ENCODE measurements around the gene TSSK3. TPM values are rescaled to one million over a fixed set of nuclear protein-coding genes. Genes with fewer than 3 reads are reported as not detected.
"Not testable (repeated sequence)": the region's sequence is repeated elsewhere in the genome, so short reads cannot be mapped to it uniquely, and the experiment has no call there.

TSSK3 gene
- total RNA-seq, 1 donor from 2014 or later = not detected

- no peak for DNase-seq (ENCODE audit: extremely low spot score in 2 of 2)
- no peaks in the 10 kb centered on the region for H3K9me3 ChIP-seq
- H3K4me3 ChIP-seq = peak overlapping the region; percentile 80 to 91
- no peaks in the 10 kb centered on the region for H3K27me3 ChIP-seq
- peaks cover 29% of the 10 kb centered on the region for H3K4me1 ChIP-seq
- TF ChIP-seq POLR2AphosphoS5 (IDR thresholded peaks at IDR 0.05; ENCODE audit: insufficient read depth in 1 of 2, low read depth in 1 of 2) (no peak), POLR2A (IDR thresholded peaks at IDR 0.05) (no peak)
- TF ChIP-seq, protein P1, sequence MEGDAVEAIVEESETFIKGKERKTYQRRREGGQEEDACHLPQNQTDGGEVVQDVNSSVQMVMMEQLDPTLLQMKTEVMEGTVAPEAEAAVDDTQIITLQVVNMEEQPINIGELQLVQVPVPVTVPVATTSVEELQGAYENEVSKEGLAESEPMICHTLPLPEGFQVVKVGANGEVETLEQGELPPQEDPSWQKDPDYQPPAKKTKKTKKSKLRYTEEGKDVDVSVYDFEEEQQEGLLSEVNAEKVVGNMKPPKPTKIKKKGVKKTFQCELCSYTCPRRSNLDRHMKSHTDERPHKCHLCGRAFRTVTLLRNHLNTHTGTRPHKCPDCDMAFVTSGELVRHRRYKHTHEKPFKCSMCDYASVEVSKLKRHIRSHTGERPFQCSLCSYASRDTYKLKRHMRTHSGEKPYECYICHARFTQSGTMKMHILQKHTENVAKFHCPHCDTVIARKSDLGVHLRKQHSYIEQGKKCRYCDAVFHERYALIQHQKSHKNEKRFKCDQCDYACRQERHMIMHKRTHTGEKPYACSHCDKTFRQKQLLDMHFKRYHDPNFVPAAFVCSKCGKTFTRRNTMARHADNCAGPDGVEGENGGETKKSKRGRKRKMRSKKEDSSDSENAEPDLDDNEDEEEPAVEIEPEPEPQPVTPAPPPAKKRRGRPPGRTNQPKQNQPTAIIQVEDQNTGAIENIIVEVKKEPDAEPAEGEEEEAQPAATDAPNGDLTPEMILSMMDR (IDR thresholded peaks at IDR 0.05) = no peak
- intact Hi-C loops (cut with DNase I) = no loop called here
- H3K36me3 ChIP-seq = no peaks in the 10 kb centered on the region
- H3K27ac ChIP-seq = peak overlapping the region; percentile 98
Measured at GRCh38 chr1:32352239-32352745, 10.0 kb upstream of the TSSK3 start.

DNA sequence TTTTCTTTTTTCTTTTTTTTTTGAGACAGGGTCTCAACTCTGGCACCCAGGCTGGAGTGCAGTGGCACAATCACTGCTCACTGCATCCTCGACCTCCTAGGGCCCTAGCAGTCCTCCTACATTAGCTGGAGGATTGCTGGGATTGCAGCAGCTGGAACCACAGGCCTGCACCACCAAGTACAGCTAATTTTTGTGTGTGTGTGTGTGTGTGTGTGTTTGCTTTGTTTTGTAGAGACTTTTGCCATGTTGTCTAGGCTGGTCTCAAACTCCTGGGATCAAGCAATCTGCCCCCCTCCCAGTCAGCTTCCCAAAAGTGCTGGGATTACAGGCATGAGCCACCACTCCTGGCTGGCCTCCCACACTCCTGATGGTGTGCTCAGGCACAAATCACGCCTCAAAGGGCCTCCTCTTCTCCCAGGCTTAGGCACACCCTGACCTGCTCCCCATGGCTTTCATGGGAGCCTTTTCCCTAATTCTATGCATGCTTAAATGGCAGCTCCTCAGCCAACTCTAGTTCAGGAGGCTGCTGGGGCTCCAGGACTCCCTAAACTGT is 9.4 kb upstream of the TSSK3 start:
- H3K4me3 ChIP-seq = no peak overlapping the region
- no peak for DNase-seq (ENCODE audit: extremely low spot score in 2 of 2)

DNA sequence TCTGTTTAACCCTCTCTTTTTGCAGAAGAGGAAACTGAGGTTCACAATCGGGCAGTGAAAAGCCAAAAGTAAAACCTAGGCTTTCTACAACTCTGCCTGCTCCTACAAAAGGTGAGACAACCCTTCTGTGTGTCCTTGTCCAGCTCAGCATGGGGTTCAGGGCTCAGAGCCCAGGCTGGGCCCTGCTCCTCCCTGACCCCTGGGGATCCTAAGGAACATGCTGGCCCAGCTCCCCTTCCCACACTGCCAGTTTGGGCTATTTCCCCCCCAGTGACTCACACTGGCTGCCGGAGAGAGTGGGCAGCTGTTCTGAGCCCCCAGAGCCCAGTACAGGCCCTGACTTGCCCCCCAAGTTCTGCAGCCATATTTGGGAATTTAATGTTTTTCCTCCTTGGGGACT is 8.9 kb upstream of the TSSK3 start:
- H3K4me3 ChIP-seq = no peak overlapping the region
- H3K9me3 ChIP-seq = no peaks in the 10 kb centered on the region
- intact Hi-C loops (cut with DNase I) = no loop called here
- no peaks in the 10 kb centered on the region for H3K27me3 ChIP-seq
- H3K4me1 ChIP-seq = peaks cover 29% of the 10 kb centered on the region
- peak in 1 of 2 donors; percentile 3 for TF ChIP-seq POLR2AphosphoS5 (IDR thresholded peaks at IDR 0.05; ENCODE audit: insufficient read depth in 1 of 2, low read depth in 1 of 2)
- TF ChIP-seq, protein P1 (IDR thresholded peaks at IDR 0.05) = no peak
- no peaks in the 10 kb centered on the region for H3K36me3 ChIP-seq
- H3K27ac ChIP-seq = peak overlapping the region; percentile 98
- no peak for DNase-seq (ENCODE audit: extremely low spot score in 2 of 2)

More for the DNA sequence above, 9.4 kb upstream of the TSSK3 start:
- peak overlapping the region; percentile 98 for H3K27ac ChIP-seq
- peaks cover 29% of the 10 kb centered on the region for H3K4me1 ChIP-seq
- TF ChIP-seq POLR2AphosphoS5 (IDR thresholded peaks at IDR 0.05; ENCODE audit: insufficient read depth in 1 of 2, low read depth in 1 of 2) (no peak), POLR2A (IDR thresholded peaks at IDR 0.05) (no peak)
- TF ChIP-seq, protein P1 (IDR thresholded peaks at IDR 0.05) = no peak
- intact Hi-C loops (cut with DNase I) = no loop called here
- no peaks in the 10 kb centered on the region for H3K9me3 ChIP-seq
- no peaks in the 10 kb centered on the region for H3K36me3 ChIP-seq
- no peaks in the 10 kb centered on the region for H3K27me3 ChIP-seq

DNA sequence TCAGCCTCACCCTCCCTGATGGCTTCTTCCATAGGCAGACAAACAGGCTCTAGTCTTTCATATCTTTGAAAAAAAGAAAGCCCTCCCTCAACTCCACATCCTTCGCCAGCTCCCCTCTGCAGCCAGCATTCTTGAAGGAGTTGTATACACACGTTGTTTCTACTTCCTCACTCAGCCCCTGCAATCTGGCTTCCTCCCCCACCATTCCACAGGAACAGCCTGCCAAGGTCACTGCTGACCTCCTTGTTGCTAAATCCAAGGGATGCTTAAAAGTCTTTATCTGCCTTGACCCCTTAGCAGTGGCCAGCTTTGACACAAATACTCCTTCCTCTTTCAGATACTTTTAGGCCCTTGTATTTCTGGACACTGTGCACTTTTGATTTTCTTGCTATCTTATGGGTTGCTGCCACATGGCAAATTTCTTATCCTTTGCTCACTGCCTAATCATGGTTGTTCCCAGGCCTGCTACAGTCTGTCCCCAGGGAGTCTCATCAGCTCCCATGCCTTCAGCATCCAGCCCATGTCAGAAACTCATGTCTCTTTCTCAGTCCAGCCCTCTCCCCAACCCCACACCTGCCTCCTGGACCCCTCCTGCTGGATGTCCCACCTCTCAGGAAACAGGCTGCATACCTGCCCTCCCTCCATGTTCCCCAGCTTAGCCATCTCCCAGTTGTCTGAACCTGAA is 8.3 kb upstream of the TSSK3 start:
- H3K36me3 ChIP-seq = no peaks in the 10 kb centered on the region
- no peak for DNase-seq (ENCODE audit: extremely low spot score in 2 of 2)
- TF ChIP-seq, protein P1 (IDR thresholded peaks at IDR 0.05) = no peak
- no peak for TF ChIP-seq POLR2A (IDR thresholded peaks at IDR 0.05)
- TF ChIP-seq POLR2AphosphoS5 (IDR thresholded peaks at IDR 0.05; ENCODE audit: insufficient read depth in 1 of 2, low read depth in 1 of 2) = peak in 1 of 2 donors; percentile 44
- peak overlapping the region; percentile 98 for H3K27ac ChIP-seq
- peaks cover 29% of the 10 kb centered on the region for H3K4me1 ChIP-seq
- no peaks in the 10 kb centered on the region for H3K27me3 ChIP-seq
- intact Hi-C loops (cut with DNase I) = no loop called here
- no peak overlapping the region for H3K4me3 ChIP-seq
- no peaks in the 10 kb centered on the region for H3K9me3 ChIP-seq

DNA sequence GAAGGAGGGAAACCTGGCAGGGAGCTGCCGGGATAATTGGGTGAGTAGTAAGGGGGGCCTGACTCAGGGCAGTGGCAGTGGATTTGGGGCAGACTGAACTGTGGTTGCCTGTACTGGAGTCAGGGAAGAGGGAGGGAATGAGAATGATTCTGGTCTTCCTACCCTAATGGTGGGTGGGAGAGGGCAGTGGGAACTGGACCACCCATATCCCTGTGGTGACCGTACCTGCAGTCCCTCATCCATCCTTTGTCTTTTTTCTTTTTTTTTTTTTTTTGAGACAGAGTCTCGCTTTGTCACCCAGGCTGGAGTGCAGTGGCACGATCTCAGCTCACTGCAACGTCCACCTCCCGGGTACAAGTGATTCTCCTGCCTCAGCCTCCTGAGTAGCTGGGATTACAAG is 6.6 kb upstream of the TSSK3 start:
- H3K4me3 ChIP-seq; intact Hi-C loops (cut with DNase I); DNase-seq (ENCODE audit: extremely low spot score in 2 of 2); H3K27me3 ChIP-seq; H3K27ac ChIP-seq; H3K36me3 ChIP-seq; H3K9me3 ChIP-seq: not testable (repeated sequence)
- H3K4me1 ChIP-seq = peaks cover 29% of the 10 kb centered on the region

Measured in vagina (tissue), 2 donors.